GM23338 (cell line): ENCODE data around the gene SLC41A2. TPM values are rescaled to one million over a fixed set of nuclear protein-coding genes. Genes with fewer than 3 reads are reported as not detected.
A peak's percentile ranks its signal among the peaks of the same experiment; 100 is the strongest.

ENCODE experiments used
- ATAC-seq: fragments of 200-7000 bp; cut with Tn5 transposase; 3 replicates; pipeline ENCODE4 v1.9.1; 2020
- DNase-seq: peaks from one replicate; pipeline ENCODE4 v3.0.0-alpha.2; 2015; ENCODE audit warnings: low spot score
- H2AFZ ChIP-seq: fragments of 200-600 bp; sonication (generic); 2 replicates; pipeline ENCODE4 v1.8.0; 2016; ENCODE audit warnings: antibody characterized with exemption, mild to moderate bottlenecking, moderate library complexity
- H3F3A ChIP-seq: fragments of 200-600 bp; sonication (generic); replicated peaks from 2 replicates; pipeline ENCODE4 v1.8.0; 2017; ENCODE audit warnings: antibody characterized with exemption, mixed run types, low read depth
- H3K27ac ChIP-seq: fragments of 200-600 bp; sonication (generic); 2 replicates; pipeline ENCODE4 v1.6.1; 2016; ENCODE audit warnings: low read depth
- H3K27me3 ChIP-seq: fragments of 200-600 bp; sonication (generic); 2 replicates; pipeline ENCODE4 v1.8.0; 2016; ENCODE audit warnings: mild to moderate bottlenecking, mixed run types, moderate library complexity; ENCODE audit not compliant: insufficient read depth
- H3K36me3 ChIP-seq: fragments of 200-600 bp; sonication (generic); 2 replicates; pipeline ENCODE4 v1.8.0; 2016; ENCODE audit warnings: mild to moderate bottlenecking; ENCODE audit not compliant: insufficient read depth
- H3K4me1 ChIP-seq: fragments of 200-600 bp; sonication (generic); 2 replicates; pipeline ENCODE4 v1.8.0; 2016; ENCODE audit warnings: mild to moderate bottlenecking, moderate library complexity; ENCODE audit not compliant: insufficient read depth
- H3K4me2 ChIP-seq: fragments of 200-600 bp; sonication (generic); 2 replicates; pipeline ENCODE4 v1.7.1; 2017; ENCODE audit warnings: mixed run types
- H3K4me3 ChIP-seq: fragments of 200-600 bp; sonication (generic); 2 replicates; pipeline ENCODE4 v1.6.1; 2016; ENCODE audit warnings: mixed run types
- H3K79me2 ChIP-seq: fragments of 200-600 bp; sonication (generic); replicated peaks from 2 replicates; pipeline ENCODE4 v1.8.0; 2017; ENCODE audit warnings: mild to moderate bottlenecking; ENCODE audit not compliant: insufficient read depth
- H3K9me2 ChIP-seq: fragments of 200-600 bp; sonication (generic); 2 replicates; pipeline ENCODE4 v1.8.0; 2017; ENCODE audit not compliant: insufficient read depth
- H4K20me1 ChIP-seq: fragments of 200-600 bp; sonication (generic); replicated peaks from 2 replicates; pipeline ENCODE4 v1.8.0; 2017; ENCODE audit warnings: mild to moderate bottlenecking; ENCODE audit not compliant: insufficient read depth
- H3K27ac Mint-ChIP-seq: 2 replicates; pipeline ENCODE4 v1.8.0; 2020; ENCODE audit warnings: inconsistent platforms, mild to moderate bottlenecking, moderate library complexity, mixed read lengths
- H3K27me3 Mint-ChIP-seq: 3 replicates; pipeline ENCODE4 v1.8.0; 2022; ENCODE audit warnings: low read depth, mild to moderate bottlenecking, moderate library complexity, mixed read lengths, inconsistent platforms; ENCODE audit not compliant: insufficient read depth, poor library complexity
- H3K36me3 Mint-ChIP-seq: 3 replicates; pipeline ENCODE4 v1.8.0; 2021; ENCODE audit warnings: low read depth, mild to moderate bottlenecking, inconsistent platforms, moderate library complexity, mixed read lengths
- H3K4me1 Mint-ChIP-seq: 3 replicates; pipeline ENCODE4 v1.8.0; 2020; ENCODE audit warnings: mild to moderate bottlenecking, inconsistent platforms, mixed read lengths
- H3K4me3 Mint-ChIP-seq: 3 replicates; pipeline ENCODE4 v1.8.0; 2021; ENCODE audit warnings: moderate library complexity, mild to moderate bottlenecking, inconsistent platforms, mixed read lengths
- H3K9me3 Mint-ChIP-seq: 3 replicates; pipeline ENCODE4 v1.8.0; 2020; ENCODE audit warnings: moderate library complexity, mild to moderate bottlenecking, inconsistent platforms, mixed read lengths
- CREB1 ChIP-seq: fragments of 250-450 bp; sonication (Bioruptor Pico); IDR thresholded peaks from 2 replicates; pipeline ENCODE4 v1.5.0; 2020; ENCODE audit warnings: low read depth, mild to moderate bottlenecking, moderate library complexity
- CTCF ChIP-seq, 2 experiments: fragments of 200-600 bp in 1 of 2; sonication (generic) in 1 of 2; conservative IDR thresholded peaks; 2 replicates each; pipeline versions ENCODE4 v1.5.1 to v1.6.1; 2016 to 2017; ENCODE audit warnings: antibody characterized with exemption in 2 of 2, low read depth in 2 of 2, mild to moderate bottlenecking in 2 of 2, moderate library complexity in 1 of 2
- ETS1 ChIP-seq: IDR thresholded peaks from 2 replicates; pipeline ENCODE4 v1.6.1; 2016; ENCODE audit warnings: antibody characterized with exemption
- EZH2 ChIP-seq: fragments of 200-600 bp; sonication (generic); IDR thresholded peaks from one replicate; pipeline ENCODE4 v1.8.0; 2017; ENCODE audit warnings: antibody characterized with exemption, mild to moderate bottlenecking, low read depth; ENCODE audit not compliant: unreplicated experiment
- EZH2phosphoT487 ChIP-seq: fragments of 200-600 bp; sonication (generic); IDR thresholded peaks from one replicate; pipeline ENCODE4 v1.8.1; 2018; ENCODE audit warnings: antibody characterized with exemption; ENCODE audit not compliant: unreplicated experiment
- JUNB ChIP-seq: IDR thresholded peaks from one replicate; pipeline ENCODE4 v1.6.1; 2016; ENCODE audit warnings: antibody characterized with exemption; ENCODE audit not compliant: unreplicated experiment
- NANOG ChIP-seq: IDR thresholded peaks from 2 replicates; pipeline ENCODE4 v1.6.1; 2016; ENCODE audit warnings: antibody characterized with exemption, borderline replicate concordance
- POLR2AphosphoS5 ChIP-seq: IDR thresholded peaks from 2 replicates; pipeline ENCODE4 v1.6.1; 2016; ENCODE audit warnings: antibody characterized with exemption, low read depth
- REST ChIP-seq: IDR thresholded peaks from one replicate; pipeline ENCODE4 v1.6.1; 2018; ENCODE audit warnings: antibody characterized with exemption; ENCODE audit not compliant: unreplicated experiment
- STAT1 ChIP-seq: IDR thresholded peaks from one replicate; pipeline ENCODE4 v1.6.1; 2016; ENCODE audit warnings: antibody characterized with exemption; ENCODE audit not compliant: unreplicated experiment
- ZNF114 ChIP-seq: fragments of 250-450 bp; sonication (Bioruptor Pico); IDR thresholded peaks from 2 replicates; pipeline ENCODE4 v1.5.0; 2020; ENCODE audit warnings: mild to moderate bottlenecking, moderate library complexity
- ZNF331 ChIP-seq: fragments of 250-450 bp; sonication (Bioruptor Pico); IDR thresholded peaks from 2 replicates; pipeline ENCODE4 v1.5.0; 2020; ENCODE audit warnings: low read depth, mild to moderate bottlenecking, moderate library complexity
- ZNF462 ChIP-seq: fragments of 250-450 bp; sonication (Bioruptor Pico); IDR thresholded peaks from 2 replicates; pipeline ENCODE4 v1.5.0; 2020; ENCODE audit warnings: mild to moderate bottlenecking, moderate library complexity
- polyA plus RNA-seq: library from polyadenylated mRNA; unstranded; fragments of >200 nt; fragmentation: Nextera tagmentation; extraction: Ambion mirVana; gene quantifications from 2 replicates; pipeline ENCODE4 v1.2.1, GENCODE V29; 2016
- total RNA-seq: library from RNA; depleted of rRNA; stranded (reverse); fragments of >200 nt; shearing (Covaris generic); gene quantifications from 2 replicates; pipeline ENCODE4 v1.2.3, GENCODE V29; 2014

SLC41A2 gene
- total and polyA plus RNA-seq, 2 experiments from 2014 or later: 1.5 to 6.8 TPM

GRCh38 chr12:104956870-104957718, 996 bp downstream of the SLC41A2 start:
- no peaks in the 10 kb centered on the region for H3K79me2 ChIP-seq
- no peaks in the 10 kb centered on the region for H3K36me3 ChIP-seq
- no peak for DNase-seq
- Mint-ChIP-seq H3K9me3 (no peaks in the 10 kb centered on the region), H3K27ac (no peak overlapping the region), H3K4me1 (peaks cover 16% of the 10 kb centered on the region; the same call in 2 of the 3 replicates), H3K4me3 (peak overlapping the region; percentile 77), H3K27me3 (peaks cover 19% of the 10 kb centered on the region), H3K36me3 (no peaks in the 10 kb centered on the region)
- no peak for ATAC-seq
- TF ChIP-seq JUNB (no peak), ZNF462 (CRISPR knock-in tag) (no peak), ZNF114 (CRISPR knock-in tag) (no peak), EZH2phosphoT487 (no peak), CTCF (conservative IDR thresholded peaks at IDR 0.05; ENCODE audit: low read depth in 2 of 2) (no peak), NANOG (no peak), STAT1 (no peak), POLR2AphosphoS5 (no peak), REST (no peak), ETS1 (no peak), EZH2 (no peak), ZNF331 (CRISPR knock-in tag) (no peak), CREB1 (no peak)
- peak overlapping the region; percentile 89 for H3K4me2 ChIP-seq
- no peaks in the 10 kb centered on the region for H3K9me2 ChIP-seq
- H3F3A ChIP-seq: 0 out of 2 replicates have a peak, but pooled peaks cover 6% of the 10 kb centered on the region
- H3K27ac ChIP-seq: no peak overlapping the region
- H3K27me3 ChIP-seq: peaks cover 35% of the 10 kb centered on the region
- H2AFZ ChIP-seq: peak overlapping the region; percentile 61
- peak overlapping the region; percentile 75 for H3K4me3 ChIP-seq
- 0 out of 2 replicates have a peak, but pooled peaks cover 9% of the 10 kb centered on the region for H3K4me1 ChIP-seq
- peaks cover 10% of the 10 kb centered on the region for H4K20me1 ChIP-seq
